GM12892 (cell line): ENCODE measurements around the gene RAB28.

Source experiments
- POLR2A ChIP-seq: IDR thresholded peaks from 2 replicates; pipeline ENCODE4 v1.6.1; 2011; ENCODE audit warnings: low read depth, low read length, control low read depth
- POLR2AphosphoS5 ChIP-seq: IDR thresholded peaks from 2 replicates; pipeline ENCODE4 v1.6.1; 2011; ENCODE audit warnings: low read depth, low read length, control low read depth

DNA sequence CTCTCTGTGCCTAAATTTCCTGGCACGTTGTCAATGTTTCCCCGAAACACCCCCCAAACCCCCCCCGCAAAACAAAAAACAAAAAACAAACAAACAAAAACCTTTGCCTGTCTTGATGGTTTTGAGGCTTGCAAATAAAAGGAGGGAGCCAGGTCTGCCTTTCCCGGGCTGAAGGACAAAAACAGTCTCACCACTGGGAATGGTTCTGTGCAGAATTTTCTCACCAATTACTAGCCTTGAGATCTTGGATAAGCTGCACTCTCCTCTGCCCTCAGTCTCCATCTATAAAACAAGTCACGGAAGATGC is 44.6 kb upstream of the RAB28 start:
- TF ChIP-seq POLR2A (no peak), POLR2AphosphoS5 (no peak)
